Pancreas (tissue), 10 donors: ENCODE measurements around the gene RAB3IL1. TPM values are rescaled to one million over a fixed set of nuclear protein-coding genes. Genes with fewer than 3 reads are reported as not detected.
A peak's percentile ranks its signal among the peaks of the same experiment; 100 is the strongest.

Experiments used
- ATAC-seq, 4 donors: fragments of 200-7000 bp; cut with Tn5 transposase; one replicate each; pipeline versions ENCODE4 v1.8.0 to v1.9.1; 2020; ENCODE audit warnings: mild to moderate bottlenecking in 4 of 4, moderate library complexity in 4 of 4
- DNase-seq, 6 donors: peaks; one replicate each; pipeline ENCODE4 v3.0.0-alpha.2; 2020
- FAIRE-seq: peaks from 2 replicates; lab custom pipeline; 2012; peaks lifted over from hg19 to GRCh38; lab: Jason Lieb, UNC
- H3K27ac ChIP-seq, 4 donors: fragments of 200-600 bp; sonication (generic); 1 replicate in 3 of 4; 2 replicates in 1 of 4; pipeline versions ENCODE4 v1.5.0 to v1.8.0; 2020
- H3K27me3 ChIP-seq, 4 donors: fragments of 200-600 bp; one replicate each; pipeline ENCODE4 v1.8.0; 2021
- H3K36me3 ChIP-seq, 3 donors: fragments of 200-600 bp; sonication (generic) in 1 of 3; one replicate each; pipeline versions ENCODE4 v1.5.0 to v1.8.0; 2020 to 2021
- H3K4me1 ChIP-seq, 3 donors: fragments of 200-600 bp; one replicate each; pipeline ENCODE4 v1.8.0; 2021
- H3K4me3 ChIP-seq, 4 donors: fragments of 200-600 bp; sonication (generic) in 2 of 4; one replicate each; pipeline versions ENCODE4 v1.5.0 to v1.8.0; 2020 to 2021
- H3K9me3 ChIP-seq, 4 donors: fragments of 200-600 bp; one replicate each; pipeline ENCODE4 v1.8.0; 2021
- WGBS, 2 donors: extraction: QIAGEN DNeasy Blood & Tissue Kit; methylation state at CpG; one replicate each; pipeline ENCODE4 v1.1.7; 2013; 5-methylcytosine and 5-hydroxymethylcytosine counted together
- intact Hi-C, 3 donors: fragments of 100-400 bp; cut with DNase I; formaldehyde crosslinking; loops; one replicate each; pipeline versions ENCODE4 v1.11.1 to v1.14.2; 2022
- polyA plus RNA-seq, 2 donors: library from polyadenylated mRNA; stranded (reverse); fragments of 200-250 nt; gene quantifications; one replicate each; pipeline ENCODE4 v1.2.3, GENCODE V29; 2013
- total RNA-seq, 6 donors: library from RNA; stranded (reverse); fragmentation: NEBNext Ultra II Directional in 4 of 6; extraction: Animal tissue kit (Norgen Biotek cat#: 25700) in 4 of 6; gene quantifications; one replicate each; pipeline versions ENCODE4 v1.2.1 to v1.2.4, GENCODE V29; 2021 to 2023
- TF ChIP-seq, protein P1 (sequence below), 4 donors: fragments of 200-600 bp; sonication (generic) in 3 of 4; IDR thresholded peaks; one replicate each; pipeline versions ENCODE4 v1.5.0 to v1.8.0; 2021; ENCODE audit warnings: antibody characterized with exemption in 4 of 4
- donor health status: healthy with polysubstance abuse.
- donor health status: DM: no; HTN: no; CAD: no; lungs with moderate emphysema.
- donor health status: DM: no; HTN: no; CAD: no.
- donor health status: control.
- donor health status: control.
- donor health status: Bipolar disorder and iron deficiency.
- donor health status: DM: yes; HTN: yes; CAD: no.
- donor health status: DM: no; HTN: no; CAD: no.
- donor health status: DM: no; HTN: no; CAD: no.
- donor health status: DM: yes; HTN: yes; CAD: no.

Gene RAB3IL1
- total and polyA plus RNA-seq, 8 donors, result 1.9 to 5.6 (median 3.2) TPM

GRCh38 chr11:61918251-61918937 lies 1.0 kb upstream of the RAB3IL1 start:
- Histone ChIP-seq H3K4me3 (no peak overlapping the region), H3K27ac (peak overlapping the region in 1 of 4 donors; percentile 8)

GRCh38 chr11:61916737-61917333 lies 531 bp downstream of the RAB3IL1 start:
- Histone ChIP-seq H3K27me3 (no peaks in the 10 kb centered on the region), H3K36me3 (no peaks in the 10 kb centered on the region), H3K27ac (no peak overlapping the region), H3K4me1 (no peaks in the 10 kb centered on the region), H3K4me3 (peak overlapping the region; percentile 45 to 59 (median 50)), H3K9me3 (no peaks in the 10 kb centered on the region)
- ATAC-seq (peak in 1 of 4 donors; percentile 2), FAIRE-seq (no peak), DNase-seq (peak in 3 of 6 donors; percentile 21 to 60 (median 25))
- TF ChIP-seq, protein P1, sequence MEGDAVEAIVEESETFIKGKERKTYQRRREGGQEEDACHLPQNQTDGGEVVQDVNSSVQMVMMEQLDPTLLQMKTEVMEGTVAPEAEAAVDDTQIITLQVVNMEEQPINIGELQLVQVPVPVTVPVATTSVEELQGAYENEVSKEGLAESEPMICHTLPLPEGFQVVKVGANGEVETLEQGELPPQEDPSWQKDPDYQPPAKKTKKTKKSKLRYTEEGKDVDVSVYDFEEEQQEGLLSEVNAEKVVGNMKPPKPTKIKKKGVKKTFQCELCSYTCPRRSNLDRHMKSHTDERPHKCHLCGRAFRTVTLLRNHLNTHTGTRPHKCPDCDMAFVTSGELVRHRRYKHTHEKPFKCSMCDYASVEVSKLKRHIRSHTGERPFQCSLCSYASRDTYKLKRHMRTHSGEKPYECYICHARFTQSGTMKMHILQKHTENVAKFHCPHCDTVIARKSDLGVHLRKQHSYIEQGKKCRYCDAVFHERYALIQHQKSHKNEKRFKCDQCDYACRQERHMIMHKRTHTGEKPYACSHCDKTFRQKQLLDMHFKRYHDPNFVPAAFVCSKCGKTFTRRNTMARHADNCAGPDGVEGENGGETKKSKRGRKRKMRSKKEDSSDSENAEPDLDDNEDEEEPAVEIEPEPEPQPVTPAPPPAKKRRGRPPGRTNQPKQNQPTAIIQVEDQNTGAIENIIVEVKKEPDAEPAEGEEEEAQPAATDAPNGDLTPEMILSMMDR (IDR thresholded peaks at IDR 0.05), result no peak
- intact Hi-C loops, result no loop called here
- 7 to 10% methylated on average over 22 to 32 of the region's 32 CpGs for WGBS, 2 donors

More at GRCh38 chr11:61918251-61918937, 1.0 kb upstream of the RAB3IL1 start:
- ATAC-seq (no peak), DNase-seq (no peak), FAIRE-seq (no peak)
- H3K9me3 ChIP-seq, result no peaks in the 10 kb centered on the region
- H3K4me1 ChIP-seq, result peaks cover 0 to 4% (median 0%) of the 10 kb centered on the region in 3 donors
- H3K36me3 ChIP-seq, result no peaks in the 10 kb centered on the region
- TF ChIP-seq, protein P1 (IDR thresholded peaks at IDR 0.05), result no peak
- no peaks in the 10 kb centered on the region for H3K27me3 ChIP-seq
- intact Hi-C loops, result no loop called here
- 71 to 79% methylated on average over 14 of the region's 14 CpGs for WGBS, 2 donors

DNA sequence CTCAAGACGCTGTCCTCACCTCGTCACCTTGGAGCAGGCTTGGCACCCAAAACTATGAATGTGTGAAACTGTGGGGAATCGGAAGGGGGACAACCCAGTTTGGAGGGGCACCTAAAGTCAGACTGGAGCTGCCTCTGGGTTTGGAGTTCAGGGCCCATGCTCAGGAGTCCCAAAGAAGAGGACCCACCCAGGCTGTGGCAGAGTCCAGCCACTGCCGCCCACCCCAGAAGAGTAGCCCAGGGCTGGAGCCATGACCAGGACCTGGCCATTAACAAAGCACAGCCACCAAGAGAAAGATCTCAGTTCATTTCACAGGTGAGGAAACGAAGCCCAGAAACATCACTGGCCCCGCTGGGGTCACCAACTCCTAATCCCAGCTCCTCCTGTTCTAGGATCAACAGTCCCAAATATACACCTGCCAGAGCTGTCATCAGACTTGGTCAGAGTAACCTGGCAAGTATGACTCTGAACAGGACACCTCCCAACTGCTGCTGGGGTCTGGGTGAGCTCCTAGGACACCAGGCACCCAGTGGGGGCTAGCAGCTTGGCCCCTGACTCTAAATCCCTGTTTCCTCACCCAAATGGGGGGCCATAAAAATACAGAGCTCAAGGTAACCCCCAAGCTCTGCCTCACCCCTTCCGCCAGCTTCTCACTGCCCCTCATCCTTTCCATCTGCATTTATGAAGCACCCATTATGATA lies 2.7 kb downstream of the RAB3IL1 start:
- Histone ChIP-seq H3K27me3 (no peaks in the 10 kb centered on the region), H3K4me3 (no peak overlapping the region), H3K4me1 (no peaks in the 10 kb centered on the region), H3K9me3 (no peaks in the 10 kb centered on the region), H3K27ac (no peak overlapping the region), H3K36me3 (no peaks in the 10 kb centered on the region)
- FAIRE-seq, result no peak
- intact Hi-C loops, result no loop called here
- DNase-seq, result no peak
- ATAC-seq, result no peak
- WGBS, 2 donors, result 89 to 91% methylated on average over 7 of the region's 7 CpGs
- TF ChIP-seq, protein P1 (IDR thresholded peaks at IDR 0.05), result no peak

DNA sequence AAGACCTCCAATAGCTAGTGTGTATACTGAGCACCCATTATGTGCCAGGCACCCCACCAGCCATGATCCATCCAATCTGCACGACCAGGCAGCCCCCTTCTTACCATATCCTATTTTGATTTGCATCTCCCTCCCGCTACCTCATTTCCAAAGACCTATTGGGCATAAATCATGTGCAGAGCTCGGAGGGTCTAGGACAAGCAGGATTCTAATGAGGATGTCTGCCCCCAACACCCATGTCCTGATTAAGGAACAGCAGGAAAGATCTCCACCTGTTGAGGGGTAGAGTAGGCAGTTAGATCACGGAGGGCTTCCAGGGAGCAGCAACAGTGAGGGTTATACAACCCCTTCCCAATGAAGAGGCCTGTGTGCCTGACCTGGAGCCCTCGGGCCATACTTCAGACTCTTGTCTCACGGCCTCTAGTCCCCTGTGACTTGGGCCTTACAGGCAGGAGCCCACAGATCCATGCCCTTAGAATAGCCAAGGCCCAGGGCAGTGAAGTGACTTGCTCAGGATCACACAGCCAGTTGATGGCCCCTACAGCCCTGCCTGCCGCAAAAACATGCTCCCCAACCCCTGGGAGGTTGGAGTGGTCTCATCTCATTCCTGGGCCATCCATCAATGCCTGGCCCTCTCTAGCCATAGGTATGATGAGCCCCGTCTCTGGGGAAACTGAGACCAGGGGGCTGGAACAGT lies 3.5 kb downstream of the RAB3IL1 start:
- ATAC-seq (no peak), DNase-seq (peak in 1 of 6 donors; percentile 6), FAIRE-seq (no peak)
- Histone ChIP-seq H3K4me1 (no peaks in the 10 kb centered on the region), H3K36me3 (no peaks in the 10 kb centered on the region), H3K27me3 (no peaks in the 10 kb centered on the region), H3K9me3 (no peaks in the 10 kb centered on the region), H3K27ac (no peak overlapping the region), H3K4me3 (no peak overlapping the region)
- TF ChIP-seq, protein P1 (IDR thresholded peaks at IDR 0.05), result no peak
- 73 to 77% methylated on average over 8 of the region's 8 CpGs for WGBS, 2 donors
- intact Hi-C loops, result no loop called here
